GM15510 (cell line): Measurements from ENCODE around the gene FGFBP1.

Experiments used
- POLR2A ChIP-seq: IDR thresholded peaks from 3 replicates; pipeline ENCODE4 v1.6.1; 2011; ENCODE audit warnings: borderline replicate concordance; ENCODE audit not compliant: insufficient read length; ENCODE audit errors: extremely low read depth

Gene FGFBP1

GRCh38 chr4:15902746-15903145, 35.8 kb downstream of the FGFBP1 start:
- TF ChIP-seq POLR2A = no peak

GRCh38 chr4:15901998-15902397, 36.5 kb downstream of the FGFBP1 start:
- TF ChIP-seq POLR2A = no peak

GRCh38 chr4:15901007-15901406, 37.5 kb downstream of the FGFBP1 start:
- no peak for TF ChIP-seq POLR2A

- no peak for TF ChIP-seq POLR2A
These were observed 39.0 kb downstream of the FGFBP1 start for GRCh38 chr4:15899511-15899910.

- no peak for TF ChIP-seq POLR2A
These were observed 39.6 kb downstream of the FGFBP1 start for GRCh38 chr4:15898902-15899301.

- no peak for TF ChIP-seq POLR2A
These were observed 41.0 kb downstream of the FGFBP1 start for GRCh38 chr4:15897577-15897976.

- no peak for TF ChIP-seq POLR2A
These were observed 43.3 kb downstream of the FGFBP1 start for GRCh38 chr4:15894921-15895916.

- TF ChIP-seq POLR2A = no peak
These were observed 44.1 kb downstream of the FGFBP1 start for GRCh38 chr4:15894393-15894792.

- no peak for TF ChIP-seq POLR2A
These were observed 44.6 kb downstream of the FGFBP1 start for GRCh38 chr4:15893962-15894361.

GRCh38 chr4:15891312-15891711, 47.2 kb downstream of the FGFBP1 start:
- TF ChIP-seq POLR2A = no peak

- no peak for TF ChIP-seq POLR2A
These were observed 48.2 kb downstream of the FGFBP1 start for GRCh38 chr4:15890246-15890829.

GRCh38 chr4:15888515-15888914, 50.0 kb downstream of the FGFBP1 start:
- no peak for TF ChIP-seq POLR2A
